Peyer's patch (tissue), 4 donors: ENCODE results near the gene CFAP20DC. TPM values are rescaled to one million over a fixed set of nuclear protein-coding genes. Genes with fewer than 3 reads are reported as not detected.

Experiments
- DNase-seq, 3 donors: peaks; one replicate each; pipeline ENCODE4 v3.0.0-alpha.2; 2017 to 2019
- H3K27ac ChIP-seq, 4 donors: fragments of 200-600 bp; sonication (generic); one replicate each; pipeline ENCODE4 v1.5.1; 2016 to 2019
- H3K27me3 ChIP-seq, 2 donors: fragments of 200-600 bp; sonication (generic); one replicate each; pipeline ENCODE4 v1.5.1; 2019
- H3K36me3 ChIP-seq, 3 donors: fragments of 200-600 bp; sonication (generic); one replicate each; pipeline ENCODE4 v1.5.1; 2016 to 2019
- H3K4me1 ChIP-seq, 4 donors: fragments of 200-600 bp; sonication (generic); one replicate each; pipeline ENCODE4 v1.5.1; 2016 to 2019
- H3K4me3 ChIP-seq, 4 donors: fragments of 200-600 bp; sonication (generic); 1 replicate in 3 of 4; 2 replicates in 1 of 4; pipeline ENCODE4 v1.5.1; 2016 to 2019; ENCODE audit warnings: mild to moderate bottlenecking in 1 of 4
- H3K9me3 ChIP-seq, 4 donors: fragments of 200-600 bp; sonication (generic); one replicate each; pipeline ENCODE4 v1.5.1; 2016 to 2019; ENCODE audit warnings: mild to moderate bottlenecking in 1 of 4
- POLR2A ChIP-seq, 2 donors: fragments of 450-650 bp; IDR thresholded peaks; one replicate each; pipeline ENCODE4 v1.5.1; 2017; ENCODE audit warnings: antibody characterized with exemption in 2 of 2, mild to moderate bottlenecking in 2 of 2, moderate library complexity in 2 of 2
- total RNA-seq, 4 donors: library from RNA; depleted of rRNA; stranded (reverse); fragments of >200 nt; gene quantifications; one replicate each; pipeline ENCODE4 v1.1.0, GENCODE V29; 2016
- TF ChIP-seq, protein P1 (sequence below), 6 experiments: fragments of 450-650 bp in 4 of 6; fragments of 200-600 bp in 2 of 6; sonication (generic) in 1 of 6; IDR thresholded peaks; one replicate each; pipeline ENCODE4 v1.5.1; 2017 to 2019; ENCODE audit warnings: antibody characterized with exemption in 6 of 6, mild to moderate bottlenecking in 3 of 6, moderate library complexity in 1 of 6

The CFAP20DC gene
- total RNA-seq, 4 donors from 2014 or later = not detected

DNA sequence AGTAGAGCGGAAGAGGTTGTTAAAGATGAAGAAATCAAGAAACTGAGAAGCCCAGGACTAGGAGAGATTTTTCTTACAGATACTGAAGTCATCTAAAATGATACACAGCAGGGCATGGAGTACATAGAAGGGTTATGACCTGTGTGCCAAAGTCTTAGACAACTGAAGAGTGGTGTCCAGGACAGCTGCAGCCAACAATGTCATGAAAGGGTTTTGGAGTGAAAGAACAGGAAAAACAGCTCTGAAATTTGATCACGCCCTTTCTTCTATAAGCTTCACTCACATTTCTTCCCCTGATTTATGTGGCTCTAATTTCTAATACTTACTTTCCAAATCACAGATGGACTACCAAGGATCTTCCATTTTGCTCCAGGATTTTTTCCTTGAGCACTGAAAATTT lies 3.0 kb downstream of the CFAP20DC start:
- H3K9me3 ChIP-seq = no peaks in the 10 kb centered on the region
- no peak for DNase-seq
- no peak for TF ChIP-seq POLR2A (IDR thresholded peaks at IDR 0.05)
- TF ChIP-seq, protein P1, sequence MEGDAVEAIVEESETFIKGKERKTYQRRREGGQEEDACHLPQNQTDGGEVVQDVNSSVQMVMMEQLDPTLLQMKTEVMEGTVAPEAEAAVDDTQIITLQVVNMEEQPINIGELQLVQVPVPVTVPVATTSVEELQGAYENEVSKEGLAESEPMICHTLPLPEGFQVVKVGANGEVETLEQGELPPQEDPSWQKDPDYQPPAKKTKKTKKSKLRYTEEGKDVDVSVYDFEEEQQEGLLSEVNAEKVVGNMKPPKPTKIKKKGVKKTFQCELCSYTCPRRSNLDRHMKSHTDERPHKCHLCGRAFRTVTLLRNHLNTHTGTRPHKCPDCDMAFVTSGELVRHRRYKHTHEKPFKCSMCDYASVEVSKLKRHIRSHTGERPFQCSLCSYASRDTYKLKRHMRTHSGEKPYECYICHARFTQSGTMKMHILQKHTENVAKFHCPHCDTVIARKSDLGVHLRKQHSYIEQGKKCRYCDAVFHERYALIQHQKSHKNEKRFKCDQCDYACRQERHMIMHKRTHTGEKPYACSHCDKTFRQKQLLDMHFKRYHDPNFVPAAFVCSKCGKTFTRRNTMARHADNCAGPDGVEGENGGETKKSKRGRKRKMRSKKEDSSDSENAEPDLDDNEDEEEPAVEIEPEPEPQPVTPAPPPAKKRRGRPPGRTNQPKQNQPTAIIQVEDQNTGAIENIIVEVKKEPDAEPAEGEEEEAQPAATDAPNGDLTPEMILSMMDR (IDR thresholded peaks at IDR 0.05) = no peak
- H3K4me3 ChIP-seq = no peak overlapping the region
- peaks cover 0 to 7% (median 0%) of the 10 kb centered on the region in 4 donors for H3K4me1 ChIP-seq
- H3K36me3 ChIP-seq = no peaks in the 10 kb centered on the region
- no peak overlapping the region for H3K27ac ChIP-seq
- no peaks in the 10 kb centered on the region for H3K27me3 ChIP-seq

DNA sequence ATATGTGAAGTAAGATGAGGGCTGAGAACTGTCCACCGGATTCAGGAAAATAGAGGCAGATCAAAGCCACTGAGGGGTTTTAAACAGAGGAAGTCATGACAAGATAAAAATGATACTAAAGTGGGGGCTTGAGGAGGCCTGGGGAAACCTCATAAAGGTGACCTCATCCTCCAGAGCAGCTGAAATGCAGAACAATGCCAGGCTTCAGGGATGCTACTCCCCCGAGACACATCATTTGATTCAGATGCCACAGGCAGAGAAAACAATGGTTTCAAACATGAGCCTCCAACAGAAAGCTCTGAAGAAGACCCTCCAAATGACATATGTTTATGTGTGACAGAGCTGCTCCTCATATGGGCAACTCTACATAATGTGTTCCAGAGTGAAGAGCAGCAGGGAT lies 6.4 kb downstream of the CFAP20DC start:
- Histone ChIP-seq H3K27ac (no peak overlapping the region), H3K36me3 (no peaks in the 10 kb centered on the region), H3K9me3 (no peaks in the 10 kb centered on the region), H3K27me3 (no peaks in the 10 kb centered on the region), H3K4me3 (no peak overlapping the region), H3K4me1 (no peaks in the 10 kb centered on the region)
- no peak for TF ChIP-seq POLR2A (IDR thresholded peaks at IDR 0.05)
- TF ChIP-seq, protein P1 (IDR thresholded peaks at IDR 0.05) = no peak
- no peak for DNase-seq

DNA sequence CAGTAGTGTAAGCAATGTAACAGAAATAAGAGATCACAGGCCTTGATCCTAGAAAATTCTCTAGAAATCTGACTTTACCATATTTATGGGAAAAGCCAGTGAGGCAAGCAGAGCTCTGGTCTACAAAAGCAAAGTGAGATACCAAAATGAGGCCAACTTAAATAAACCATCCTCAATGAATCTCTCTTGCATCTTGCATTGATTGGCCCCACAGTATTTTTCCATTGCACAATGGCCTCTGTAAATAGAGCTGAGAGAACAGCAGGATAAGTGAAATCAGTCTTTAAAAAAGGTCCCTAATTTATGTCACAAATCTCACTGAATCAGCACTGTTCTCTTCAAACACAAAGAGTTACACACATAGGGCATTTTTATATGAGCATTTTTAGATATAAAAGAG lies 8.9 kb downstream of the CFAP20DC start:
- Histone ChIP-seq H3K27me3 (no peaks in the 10 kb centered on the region), H3K4me1 (no peaks in the 10 kb centered on the region), H3K36me3 (no peaks in the 10 kb centered on the region), H3K4me3 (no peak overlapping the region), H3K9me3 (no peaks in the 10 kb centered on the region), H3K27ac (no peak overlapping the region)
- TF ChIP-seq, protein P1 (IDR thresholded peaks at IDR 0.05) = no peak
- TF ChIP-seq POLR2A (IDR thresholded peaks at IDR 0.05) = no peak
- no peak for DNase-seq

DNA sequence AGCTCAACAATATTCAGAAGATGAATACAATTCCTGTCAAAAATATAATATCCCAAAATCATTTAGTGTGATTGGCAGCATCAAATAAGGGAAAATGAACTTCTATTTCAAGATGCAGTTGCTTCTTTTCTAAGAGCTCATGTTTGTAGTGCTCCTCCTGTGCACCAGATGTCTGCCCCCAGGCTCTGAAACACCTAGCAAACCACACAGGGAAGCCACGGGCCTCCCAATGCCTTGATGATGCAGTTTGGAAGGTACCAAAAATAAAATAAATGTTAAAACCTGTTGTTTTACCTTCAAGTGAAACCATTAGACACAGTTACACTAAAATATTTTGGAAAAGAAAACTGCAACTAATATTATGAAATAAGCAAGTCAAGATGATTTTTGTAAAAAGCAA lies 22.2 kb downstream of the CFAP20DC start:
- DNase-seq = no peak
- Histone ChIP-seq H3K9me3 (no peaks in the 10 kb centered on the region), H3K27ac (no peak overlapping the region), H3K4me1 (no peaks in the 10 kb centered on the region), H3K36me3 (no peaks in the 10 kb centered on the region), H3K4me3 (no peak overlapping the region), H3K27me3 (no peaks in the 10 kb centered on the region)
- TF ChIP-seq POLR2A (IDR thresholded peaks at IDR 0.05) = no peak
- TF ChIP-seq, protein P1 (IDR thresholded peaks at IDR 0.05) = no peak

DNA sequence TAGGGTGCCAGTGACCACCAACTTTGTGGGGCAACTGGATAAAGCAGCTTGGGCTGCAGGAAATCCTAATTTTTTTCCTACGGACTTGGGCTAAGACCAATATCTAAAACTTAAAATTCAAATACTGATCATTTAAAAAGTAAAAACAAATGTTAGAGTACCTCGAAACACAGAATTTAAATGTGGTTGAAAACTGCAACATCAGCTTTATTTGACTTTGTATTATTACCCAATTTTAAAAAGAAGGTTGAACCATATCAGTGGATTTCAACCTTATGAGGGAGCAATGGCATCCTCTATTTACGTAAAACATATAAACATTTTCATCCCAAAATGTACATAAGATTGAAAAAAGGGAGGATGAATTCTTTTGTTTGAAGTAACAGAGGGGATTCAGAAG lies 26.2 kb downstream of the CFAP20DC start:
- no peak for TF ChIP-seq POLR2A (IDR thresholded peaks at IDR 0.05)
- TF ChIP-seq, protein P1 (IDR thresholded peaks at IDR 0.05) = no peak
- no peaks in the 10 kb centered on the region for H3K4me1 ChIP-seq
- no peak overlapping the region for H3K27ac ChIP-seq
- H3K4me3 ChIP-seq = no peak overlapping the region
- no peaks in the 10 kb centered on the region for H3K9me3 ChIP-seq
- no peaks in the 10 kb centered on the region for H3K27me3 ChIP-seq
- no peak for DNase-seq
- H3K36me3 ChIP-seq = no peaks in the 10 kb centered on the region

DNA sequence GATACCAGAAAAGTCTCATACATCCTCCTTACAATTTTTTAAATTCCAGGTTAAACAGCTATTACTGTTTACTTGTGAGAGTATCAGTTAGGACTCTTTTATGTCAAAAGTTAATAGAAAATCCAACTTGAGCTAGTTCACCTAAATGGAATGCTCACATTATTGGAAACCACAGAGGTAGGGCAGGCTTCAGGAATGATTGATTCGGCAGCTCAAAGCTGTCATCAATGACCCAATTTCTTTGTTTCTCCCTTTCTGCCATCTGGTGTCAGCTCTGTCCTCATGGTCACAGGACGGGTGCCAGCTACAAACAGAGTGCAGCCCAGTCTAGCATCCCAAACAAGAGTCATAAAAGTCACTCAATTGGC lies 32.2 kb downstream of the CFAP20DC start:
- Histone ChIP-seq H3K27me3 (no peaks in the 10 kb centered on the region), H3K9me3 (no peaks in the 10 kb centered on the region), H3K4me1 (no peaks in the 10 kb centered on the region), H3K4me3 (no peak overlapping the region), H3K36me3 (no peaks in the 10 kb centered on the region), H3K27ac (no peak overlapping the region)
- no peak for DNase-seq
- TF ChIP-seq POLR2A (IDR thresholded peaks at IDR 0.05) = no peak
- TF ChIP-seq, protein P1 (IDR thresholded peaks at IDR 0.05) = no peak
